ENCODE results near the gene C1QTNF5. TPM values are rescaled to one million over a fixed set of nuclear protein-coding genes. Genes with fewer than 3 reads are reported as not detected.
"Not testable (repeated sequence)": the region's sequence is repeated elsewhere in the genome, so short reads cannot be mapped to it uniquely, and the experiment has no call there.

Gene C1QTNF5, protein sequence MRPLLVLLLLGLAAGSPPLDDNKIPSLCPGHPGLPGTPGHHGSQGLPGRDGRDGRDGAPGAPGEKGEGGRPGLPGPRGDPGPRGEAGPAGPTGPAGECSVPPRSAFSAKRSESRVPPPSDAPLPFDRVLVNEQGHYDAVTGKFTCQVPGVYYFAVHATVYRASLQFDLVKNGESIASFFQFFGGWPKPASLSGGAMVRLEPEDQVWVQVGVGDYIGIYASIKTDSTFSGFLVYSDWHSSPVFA
- 10 to 100 TPM in 5 of 6 experiments, 1 to 10 TPM in 1; 8.2 to 16.1 (median 15.1) TPM for total RNA-seq (2021; fragmentation: NEBNext Ultra II Directional; extraction: Animal tissue kit (Norgen Biotek cat#: 25700))
- long read RNA-seq: 0 reads

DNA sequence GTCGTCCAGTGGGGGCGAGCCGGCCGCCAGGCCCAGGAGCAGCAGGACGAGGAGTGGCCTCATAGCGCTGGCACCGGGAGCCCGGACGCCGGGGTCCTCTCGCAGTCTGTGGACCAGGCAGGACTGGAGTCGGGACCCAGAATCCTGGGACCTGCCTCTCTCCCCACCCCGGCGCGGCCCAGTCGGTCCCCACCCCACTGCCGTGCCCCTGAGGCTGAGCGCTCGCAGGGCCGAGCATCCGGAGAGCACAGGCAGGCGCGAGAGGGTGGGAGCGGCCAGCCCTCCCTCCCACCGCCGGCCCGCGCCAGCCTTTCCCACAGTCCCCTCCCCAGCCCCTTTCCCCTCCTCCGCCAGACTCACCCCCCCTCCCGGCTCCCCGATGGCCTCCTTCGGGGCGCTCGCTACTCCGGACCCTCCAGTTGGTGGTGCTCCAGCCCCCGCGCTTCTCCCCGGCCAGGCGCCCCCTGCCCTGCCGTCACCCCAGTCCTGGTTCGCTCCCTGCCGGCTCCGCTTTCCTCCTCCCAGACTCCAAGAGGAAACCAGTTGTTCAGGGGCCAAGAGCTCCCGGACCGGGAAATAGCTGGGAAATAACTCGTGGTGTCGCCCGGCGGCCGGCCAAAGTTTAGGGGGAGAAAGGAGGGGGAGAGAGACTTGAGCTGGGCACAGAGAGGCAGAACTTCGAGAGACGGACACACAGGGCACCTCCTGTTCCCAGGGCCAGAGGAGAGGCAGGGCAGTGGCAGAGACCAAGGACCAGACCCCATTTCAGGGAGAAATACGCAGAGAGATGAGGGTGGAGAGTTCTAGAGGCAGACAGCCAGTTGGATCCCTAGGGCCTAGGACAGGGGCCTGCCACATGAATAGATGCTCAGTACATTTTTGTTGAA is at the start of gene C1QTNF5:
Gene C1QTNF5 (minus strand): TSS at position 549 of the 887 bp plus-strand sequence. CDS start 486 bp downstream, at position 63.
- H3K36me3 Mint-ChIP-seq (ENCODE audit: low read depth): peaks cover 14% of the 10 kb centered on the region; the same call in 1 of the 2 replicates
- H3K27me3 Mint-ChIP-seq (ENCODE audit: insufficient read depth): peaks cover 18% of the 10 kb centered on the region
- H3K4me3 Mint-ChIP-seq: peak within 1 kb of the TSS; percentile 83
- no peaks in the 10 kb centered on the region for H3K9me3 Mint-ChIP-seq
- peaks cover 46% of the 10 kb centered on the region for H3K4me1 Mint-ChIP-seq (ENCODE audit: low read depth)
- H3K27ac Mint-ChIP-seq: peak within 1 kb of the TSS; percentile 40; the same call in 1 of the 2 replicates
- DNase-seq: no peak
- TF ChIP-seq, protein P1, sequence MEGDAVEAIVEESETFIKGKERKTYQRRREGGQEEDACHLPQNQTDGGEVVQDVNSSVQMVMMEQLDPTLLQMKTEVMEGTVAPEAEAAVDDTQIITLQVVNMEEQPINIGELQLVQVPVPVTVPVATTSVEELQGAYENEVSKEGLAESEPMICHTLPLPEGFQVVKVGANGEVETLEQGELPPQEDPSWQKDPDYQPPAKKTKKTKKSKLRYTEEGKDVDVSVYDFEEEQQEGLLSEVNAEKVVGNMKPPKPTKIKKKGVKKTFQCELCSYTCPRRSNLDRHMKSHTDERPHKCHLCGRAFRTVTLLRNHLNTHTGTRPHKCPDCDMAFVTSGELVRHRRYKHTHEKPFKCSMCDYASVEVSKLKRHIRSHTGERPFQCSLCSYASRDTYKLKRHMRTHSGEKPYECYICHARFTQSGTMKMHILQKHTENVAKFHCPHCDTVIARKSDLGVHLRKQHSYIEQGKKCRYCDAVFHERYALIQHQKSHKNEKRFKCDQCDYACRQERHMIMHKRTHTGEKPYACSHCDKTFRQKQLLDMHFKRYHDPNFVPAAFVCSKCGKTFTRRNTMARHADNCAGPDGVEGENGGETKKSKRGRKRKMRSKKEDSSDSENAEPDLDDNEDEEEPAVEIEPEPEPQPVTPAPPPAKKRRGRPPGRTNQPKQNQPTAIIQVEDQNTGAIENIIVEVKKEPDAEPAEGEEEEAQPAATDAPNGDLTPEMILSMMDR (IDR thresholded peaks at IDR 0.05): no peak

- no peak for DNase-seq
- peaks cover 19% of the 10 kb centered on the region for H3K27me3 Mint-ChIP-seq (ENCODE audit: insufficient read depth)
- H3K36me3 Mint-ChIP-seq (ENCODE audit: low read depth): no peaks in the 10 kb centered on the region
- no peak overlapping the region for H3K27ac Mint-ChIP-seq
- no peaks in the 10 kb centered on the region for H3K4me1 Mint-ChIP-seq (ENCODE audit: low read depth)
- TF ChIP-seq, protein P1 (IDR thresholded peaks at IDR 0.05): peak; percentile 59
- H3K9me3 Mint-ChIP-seq: no peaks in the 10 kb centered on the region
- no peak overlapping the region for H3K4me3 Mint-ChIP-seq
Measured at GRCh38 chr11:119389611-119390254, 49.0 kb upstream of the C1QTNF5 start.

- DNase-seq: no peak
- Mint-ChIP-seq H3K4me1 (ENCODE audit: low read depth) (no peaks in the 10 kb centered on the region), H3K4me3 (no peak overlapping the region), H3K36me3 (ENCODE audit: low read depth) (no peaks in the 10 kb centered on the region), H3K27me3 (ENCODE audit: insufficient read depth) (peaks cover 17% of the 10 kb centered on the region), H3K27ac (no peak overlapping the region), H3K9me3 (no peaks in the 10 kb centered on the region)
- TF ChIP-seq, protein P1 (IDR thresholded peaks at IDR 0.05): no peak
Measured at GRCh38 chr11:119388103-119388502, 47.4 kb upstream of the C1QTNF5 start.

GRCh38 chr11:119384332-119384731 is 43.6 kb upstream of the C1QTNF5 start:
- TF ChIP-seq, protein P1 (IDR thresholded peaks at IDR 0.05): no peak
- H3K4me3 Mint-ChIP-seq: no peak overlapping the region
- H3K4me1 Mint-ChIP-seq (ENCODE audit: low read depth): no peaks in the 10 kb centered on the region
- no peak overlapping the region for H3K27ac Mint-ChIP-seq
- H3K27me3 Mint-ChIP-seq (ENCODE audit: insufficient read depth): peaks cover 10% of the 10 kb centered on the region
- no peaks in the 10 kb centered on the region for H3K36me3 Mint-ChIP-seq (ENCODE audit: low read depth)
- no peaks in the 10 kb centered on the region for H3K9me3 Mint-ChIP-seq
- DNase-seq: no peak

DNA sequence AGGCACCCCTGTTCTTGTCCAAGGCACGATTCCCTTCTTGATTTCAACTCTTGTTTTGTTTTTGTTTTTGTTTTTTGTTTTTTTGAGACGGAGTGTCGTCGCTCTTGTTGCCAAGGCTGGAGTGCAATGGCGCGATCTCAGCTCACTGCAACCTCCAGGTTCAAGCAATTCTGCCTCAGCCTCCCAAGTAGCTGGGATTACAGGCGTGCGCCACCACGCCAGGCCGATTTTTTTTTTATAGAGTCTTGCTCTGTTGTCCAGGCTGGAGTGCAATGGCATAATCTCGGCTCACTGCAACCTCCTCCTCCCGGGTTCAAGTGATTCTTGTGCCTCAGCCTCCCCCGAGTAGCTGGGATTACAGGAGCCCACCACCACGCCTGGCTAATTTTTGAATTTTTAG is 41.8 kb upstream of the C1QTNF5 start:
- not testable (repeated sequence) for H3K27ac Mint-ChIP-seq; H3K27me3 Mint-ChIP-seq (ENCODE audit: insufficient read depth); H3K36me3 Mint-ChIP-seq (ENCODE audit: low read depth); H3K4me1 Mint-ChIP-seq (ENCODE audit: low read depth); H3K9me3 Mint-ChIP-seq; H3K4me3 Mint-ChIP-seq; DNase-seq
